ENCODE measurements around the gene NCKAP5. TPM values are rescaled to one million over a fixed set of nuclear protein-coding genes. Genes with fewer than 3 reads are reported as not detected.

The NCKAP5 gene
- total RNA-seq, 6 donors from 2014 or later, result 22.1 to 51.1 (median 41.4) TPM

DNA sequence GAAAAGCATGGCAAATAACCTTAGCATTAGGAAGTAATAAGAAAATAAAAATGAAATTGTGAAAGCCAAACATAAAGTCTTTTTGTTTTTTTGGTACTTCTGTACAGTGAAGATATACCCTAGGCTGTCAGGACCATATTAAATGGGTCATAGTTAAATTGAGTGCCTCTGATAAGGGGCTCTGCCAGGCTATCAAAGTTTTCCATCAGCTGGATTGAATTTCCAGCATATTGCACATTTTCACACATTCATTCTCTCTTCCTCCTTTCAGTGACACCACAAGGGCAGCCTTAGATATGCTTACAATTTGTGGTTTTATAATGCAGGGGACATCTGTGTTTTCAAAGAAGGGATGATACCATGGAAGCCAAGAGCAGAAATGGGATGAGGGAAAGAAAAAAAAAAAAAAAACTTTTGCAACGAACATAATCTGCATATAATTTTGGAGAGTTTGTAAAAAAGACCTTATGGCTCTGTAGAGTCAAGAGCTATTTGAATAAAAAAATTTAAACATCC is 789.0 kb downstream of the NCKAP5 start:
- H3K9me3 ChIP-seq, result no peaks in the 10 kb centered on the region
- H3K27me3 ChIP-seq, result no peaks in the 10 kb centered on the region
- H3K36me3 ChIP-seq, result peaks cover 0 to 7% (median 0%) of the 10 kb centered on the region in 4 donors
- no peak overlapping the region for H3K4me3 ChIP-seq
- 78 to 92% methylated on average over 1 of the region's 1 CpG for WGBS, 2 donors
- H3K27ac ChIP-seq, result no peak overlapping the region
- TF ChIP-seq EP300 (IDR thresholded peaks at IDR 0.05) (no peak), CTCF (IDR thresholded peaks at IDR 0.05) (no peak)
- no peak for DNase-seq
- H3K4me1 ChIP-seq, result no peaks in the 10 kb centered on the region
- ATAC-seq (ENCODE audit: low FRiP score in 2 of 2), result no peak

DNA sequence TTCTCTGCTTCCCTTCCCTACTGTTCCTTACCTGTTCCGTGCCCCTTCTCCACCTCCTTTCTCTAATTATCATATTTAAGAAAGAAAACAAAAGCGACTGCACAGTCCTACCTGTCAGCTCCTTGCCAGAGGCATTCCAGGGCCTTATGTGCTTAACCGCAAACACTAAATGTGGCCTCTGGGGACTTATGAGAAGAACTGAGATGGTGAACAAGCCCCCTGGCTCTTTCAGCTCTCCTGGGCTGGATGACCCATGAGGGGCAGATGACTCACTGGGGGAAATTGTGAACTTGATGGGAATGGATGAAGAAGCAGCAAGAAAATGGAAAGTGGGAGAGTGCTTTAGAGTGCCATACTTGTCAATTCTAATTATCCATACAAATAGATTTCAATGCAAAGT is 792.0 kb downstream of the NCKAP5 start:
- Histone ChIP-seq H3K4me1 (no peaks in the 10 kb centered on the region), H3K9me3 (no peaks in the 10 kb centered on the region), H3K4me3 (no peak overlapping the region), H3K36me3 (no peaks in the 10 kb centered on the region), H3K27ac (no peak overlapping the region), H3K27me3 (no peaks in the 10 kb centered on the region)
- no peak for TF ChIP-seq EP300 (IDR thresholded peaks at IDR 0.05)
- TF ChIP-seq POLR2AphosphoS5 (IDR thresholded peaks at IDR 0.05), result no peak
- TF ChIP-seq CTCF (IDR thresholded peaks at IDR 0.05), result no peak
- ATAC-seq (ENCODE audit: low FRiP score in 2 of 2) (no peak), DNase-seq (no peak)
- 63 to 88% methylated on average over 3 of the region's 3 CpGs for WGBS, 2 donors

DNA sequence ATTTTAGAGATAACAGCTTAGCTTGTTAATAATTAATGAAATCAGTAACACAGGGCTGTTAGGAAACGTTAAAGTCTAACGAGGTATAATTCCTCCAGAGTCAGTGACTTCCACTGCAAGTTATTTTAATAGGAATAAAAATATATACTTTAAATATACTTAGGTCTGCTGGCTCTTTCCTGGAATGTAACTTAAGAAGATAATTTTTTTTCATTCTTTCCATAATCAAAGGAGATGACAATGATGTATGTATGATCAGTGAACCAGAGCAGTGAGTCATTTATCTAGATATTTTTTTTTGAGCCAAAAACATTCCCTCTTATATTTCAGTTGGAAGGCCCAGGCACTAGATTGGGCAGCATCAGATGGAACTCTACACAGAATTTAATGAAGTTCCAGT is 794.1 kb downstream of the NCKAP5 start:
- H3K9me3 ChIP-seq, result no peaks in the 10 kb centered on the region
- H3K27me3 ChIP-seq, result no peaks in the 10 kb centered on the region
- no peak for TF ChIP-seq POLR2A (IDR thresholded peaks at IDR 0.05)
- no peak for TF ChIP-seq EP300 (IDR thresholded peaks at IDR 0.05)
- TF ChIP-seq POLR2AphosphoS5 (IDR thresholded peaks at IDR 0.05), result no peak
- TF ChIP-seq CTCF (IDR thresholded peaks at IDR 0.05), result no peak
- no peak overlapping the region for H3K27ac ChIP-seq
- no peak overlapping the region for H3K4me3 ChIP-seq
- WGBS, 2 donors, result 54 to 67% methylated on average over 2 of the region's 2 CpGs
- H3K36me3 ChIP-seq, result peaks cover 0 to 5% (median 0%) of the 10 kb centered on the region in 4 donors
- no peaks in the 10 kb centered on the region for H3K4me1 ChIP-seq
- no peak for DNase-seq
- ATAC-seq (ENCODE audit: low FRiP score in 2 of 2), result no peak

DNA sequence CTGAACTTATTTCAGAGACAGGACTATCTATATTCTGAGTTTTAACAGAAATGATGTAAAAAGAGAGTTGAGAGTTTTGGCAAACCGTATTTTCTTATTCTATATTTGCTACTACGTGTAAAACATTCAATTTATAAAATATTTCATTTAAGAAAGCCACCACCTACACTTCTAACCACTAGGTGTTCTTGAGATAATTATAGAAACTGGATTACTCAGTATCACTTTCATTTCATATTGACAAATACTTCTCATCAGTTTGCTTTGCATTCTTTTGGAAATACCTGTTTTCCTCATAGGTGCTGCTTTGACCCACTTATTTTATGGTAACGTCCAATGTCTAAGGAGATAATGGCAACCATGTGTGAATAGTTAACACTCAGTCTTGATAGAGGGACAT is 794.9 kb downstream of the NCKAP5 start:
- no peaks in the 10 kb centered on the region for H3K27me3 ChIP-seq
- no peaks in the 10 kb centered on the region for H3K9me3 ChIP-seq
- TF ChIP-seq POLR2A (IDR thresholded peaks at IDR 0.05), result no peak
- WGBS, 2 donors, result 66 to 73% methylated on average over 3 of the region's 3 CpGs
- peaks cover 0 to 5% (median 0%) of the 10 kb centered on the region in 4 donors for H3K36me3 ChIP-seq
- DNase-seq (no peak), ATAC-seq (ENCODE audit: low FRiP score in 2 of 2) (no peak)
- H3K4me3 ChIP-seq, result no peak overlapping the region
- H3K4me1 ChIP-seq, result no peaks in the 10 kb centered on the region
- no peak overlapping the region for H3K27ac ChIP-seq

DNA sequence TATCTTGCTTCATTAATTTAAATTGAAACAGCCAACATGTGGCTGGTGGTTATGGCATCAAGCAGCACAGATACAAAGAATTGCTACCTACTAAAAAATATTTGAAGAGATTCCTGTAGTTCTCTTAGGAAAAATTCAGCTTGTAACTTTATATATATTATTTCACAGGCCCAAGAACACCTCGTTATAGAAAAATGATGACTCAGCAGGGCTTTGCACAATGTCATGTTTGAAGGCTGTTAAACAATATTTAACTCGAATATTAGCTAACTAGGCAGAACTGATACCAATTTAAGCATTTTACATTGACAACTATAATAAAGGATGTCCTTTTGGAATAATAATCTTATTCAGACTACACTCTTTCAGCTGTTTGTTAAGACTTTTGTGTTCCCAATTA is 795.9 kb downstream of the NCKAP5 start:
- no peaks in the 10 kb centered on the region for H3K4me1 ChIP-seq
- H3K27me3 ChIP-seq, result no peaks in the 10 kb centered on the region
- H3K4me3 ChIP-seq, result no peak overlapping the region
- no peak for DNase-seq
- H3K36me3 ChIP-seq, result peaks cover 0 to 5% (median 0%) of the 10 kb centered on the region in 4 donors
- 79 to 82% methylated on average over 2 of the region's 2 CpGs for WGBS, 2 donors
- no peaks in the 10 kb centered on the region for H3K9me3 ChIP-seq
- TF ChIP-seq CTCF (IDR thresholded peaks at IDR 0.05) (no peak), POLR2A (IDR thresholded peaks at IDR 0.05) (no peak), EP300 (IDR thresholded peaks at IDR 0.05) (no peak)
- no peak overlapping the region for H3K27ac ChIP-seq
- no peak for ATAC-seq (ENCODE audit: low FRiP score in 2 of 2)

Data from upper lobe of left lung (tissue), 6 donors.